Measurements from ENCODE around the gene CATSPER2. TPM values are rescaled to one million over a fixed set of nuclear protein-coding genes. Genes with fewer than 3 reads are reported as not detected.
"Not testable (repeated sequence)": the region's sequence is repeated elsewhere in the genome, so short reads cannot be mapped to it uniquely, and the experiment has no call there.

The CATSPER2 gene
- 1 to 10 TPM in 3 of 4 donors, under 1 TPM in 1; 0.71 to 3.5 (median 1.6) TPM for total RNA-seq

GRCh38 chr15:43648649-43649429 lies at the start of gene CATSPER2:
CATSPER2 (minus strand) TSS chr15:43648844; CDS start chr15:43648061, 783 bp downstream.
- intact Hi-C loops (cut with DNase I; ENCODE audit: low total_unique reads) = no loop called here
- TF ChIP-seq CTCF (IDR thresholded peaks at IDR 0.05) (no peak), POLR2A (IDR thresholded peaks at IDR 0.05) (no peak)
- DNase-seq (ENCODE audit: low spot score in 2 of 2) = no peak
- H3K4me3 ChIP-seq (ENCODE audit: low read depth, poor library complexity, severe bottlenecking) = no peak within 1 kb of the TSS
- WGBS, 2 donors = 90 to 92% methylated on average over 81 to 83 of the region's 85 CpGs

DNA sequence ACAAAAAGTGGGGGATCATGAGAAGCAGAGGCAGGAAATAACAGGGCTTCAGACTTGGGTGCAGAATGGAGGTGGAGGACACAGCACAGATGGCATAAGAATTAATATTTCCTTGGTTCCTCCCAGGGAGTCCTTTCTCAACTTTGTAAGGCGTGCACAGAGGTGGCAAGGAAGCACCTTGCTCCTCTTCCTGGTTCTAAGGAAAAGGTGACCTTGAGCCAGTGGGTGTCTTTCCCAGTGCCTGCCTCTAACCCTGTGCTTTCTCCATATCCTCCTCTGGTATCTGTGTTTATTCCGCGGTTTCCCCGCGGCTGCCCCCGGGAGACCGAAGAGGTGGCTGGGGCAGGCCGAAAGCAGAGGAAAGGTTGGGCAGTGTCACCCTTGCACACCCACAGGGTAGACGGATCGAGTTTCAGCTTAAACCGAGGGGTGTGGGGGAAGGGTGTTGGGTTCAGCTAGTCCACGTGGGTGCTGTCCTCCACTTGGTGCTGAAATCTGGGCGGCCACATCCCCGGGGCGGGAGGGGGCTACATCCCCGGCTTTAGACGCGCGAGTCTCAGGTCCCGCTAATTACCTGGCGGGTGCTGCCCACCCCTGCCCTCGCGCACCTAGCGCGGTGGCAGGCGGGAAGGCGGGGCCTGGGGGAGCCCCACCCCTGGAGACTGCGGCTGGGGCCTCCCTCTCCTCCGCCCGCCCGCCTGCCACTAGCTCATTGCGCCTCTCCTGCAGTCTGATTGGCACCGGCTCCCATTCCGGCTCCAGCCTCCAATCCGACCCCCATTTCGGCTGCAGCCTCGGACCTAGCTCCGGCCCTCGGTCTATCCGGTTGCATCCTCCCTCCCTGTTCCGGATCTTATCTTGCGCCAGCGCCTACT lies 44.7 kb upstream of the CATSPER2 start, which contains the start of gene CKMT1A:
CKMT1A (plus strand) TSS at position 712 of the 875 bp plus-strand sequence. CDS start 192 bp downstream, outside the sequence.
- no CpG with 5 or more reads among the region's 43 CpGs for WGBS, 2 donors
- DNase-seq (ENCODE audit: low spot score in 2 of 2); H3K4me3 ChIP-seq (ENCODE audit: low read depth, poor library complexity, severe bottlenecking); intact Hi-C loops (cut with DNase I; ENCODE audit: low total_unique reads): not testable (repeated sequence)

DNA sequence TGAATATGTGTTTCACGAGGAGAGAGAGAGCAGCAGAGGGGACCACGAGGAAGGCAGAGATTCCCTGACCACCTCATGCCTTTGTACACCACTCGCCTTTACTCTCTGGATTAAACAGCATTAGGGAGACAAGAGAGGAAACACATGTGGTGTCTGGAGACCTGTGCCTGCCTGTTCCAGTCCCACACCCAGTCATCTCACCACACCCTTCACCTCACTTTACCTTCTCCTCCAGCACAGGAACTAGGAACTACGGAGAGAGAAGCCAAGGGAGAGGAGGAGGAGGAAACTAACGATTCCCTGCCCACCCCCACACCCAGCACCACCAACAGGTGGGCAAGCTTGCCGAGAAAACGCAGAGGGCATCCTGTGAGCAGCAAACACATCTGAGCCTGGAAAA lies 44.0 kb upstream of the CATSPER2 start:
- 20% methylated on average over 2 of the region's 7 CpGs; no CpG with 5 or more reads in 1 of the 2 donors for WGBS, 2 donors
- H3K4me3 ChIP-seq (ENCODE audit: low read depth, poor library complexity, severe bottlenecking); intact Hi-C loops (cut with DNase I; ENCODE audit: low total_unique reads): not testable (repeated sequence)
- peak in 1 of 2 donors; percentile 13 for DNase-seq (ENCODE audit: low spot score in 2 of 2)

GRCh38 chr15:43689604-43690301 lies 41.1 kb upstream of the CATSPER2 start:
- DNase-seq (ENCODE audit: low spot score in 2 of 2); H3K4me3 ChIP-seq (ENCODE audit: low read depth, poor library complexity, severe bottlenecking); intact Hi-C loops (cut with DNase I; ENCODE audit: low total_unique reads): not testable (repeated sequence)
- no CpG with 5 or more reads among the region's 54 CpGs for WGBS, 2 donors

GRCh38 chr15:43674175-43674574 lies 25.5 kb upstream of the CATSPER2 start:
- intact Hi-C loops (cut with DNase I; ENCODE audit: low total_unique reads); H3K4me3 ChIP-seq (ENCODE audit: low read depth, poor library complexity, severe bottlenecking); DNase-seq (ENCODE audit: low spot score in 2 of 2): not testable (repeated sequence)
- no CpG with 5 or more reads among the region's 1 CpG for WGBS, 2 donors

DNA sequence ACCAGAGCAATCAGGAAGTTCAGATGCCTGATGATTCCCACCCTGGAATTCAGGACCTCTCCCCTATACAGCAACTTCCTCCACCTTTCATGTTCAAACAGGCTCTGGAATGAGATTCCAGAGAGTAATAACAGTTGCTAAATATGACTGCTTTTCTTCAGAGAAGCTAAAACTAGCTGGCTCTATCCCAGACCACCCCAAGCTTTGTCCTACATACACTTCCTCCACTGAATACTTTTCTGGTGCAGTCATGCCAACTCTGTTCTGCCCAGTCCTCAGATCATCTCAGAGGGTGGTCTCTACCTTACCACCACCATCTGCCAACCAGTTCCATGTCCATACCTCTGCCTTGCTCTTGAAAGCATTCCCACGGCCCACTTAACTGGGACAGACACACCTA lies 17.5 kb upstream of the CATSPER2 start:
- WGBS, 2 donors = no CpG with 5 or more reads among the region's 1 CpG
- intact Hi-C loops (cut with DNase I; ENCODE audit: low total_unique reads); H3K4me3 ChIP-seq (ENCODE audit: low read depth, poor library complexity, severe bottlenecking); DNase-seq (ENCODE audit: low spot score in 2 of 2): not testable (repeated sequence)

- H3K4me3 ChIP-seq (ENCODE audit: low read depth, poor library complexity, severe bottlenecking); intact Hi-C loops (cut with DNase I; ENCODE audit: low total_unique reads); DNase-seq (ENCODE audit: low spot score in 2 of 2): not testable (repeated sequence)
- WGBS, 2 donors = no CpG with 5 or more reads among the region's 8 CpGs
Observed at GRCh38 chr15:43663333-43663732, 14.7 kb upstream of the CATSPER2 start.

DNA sequence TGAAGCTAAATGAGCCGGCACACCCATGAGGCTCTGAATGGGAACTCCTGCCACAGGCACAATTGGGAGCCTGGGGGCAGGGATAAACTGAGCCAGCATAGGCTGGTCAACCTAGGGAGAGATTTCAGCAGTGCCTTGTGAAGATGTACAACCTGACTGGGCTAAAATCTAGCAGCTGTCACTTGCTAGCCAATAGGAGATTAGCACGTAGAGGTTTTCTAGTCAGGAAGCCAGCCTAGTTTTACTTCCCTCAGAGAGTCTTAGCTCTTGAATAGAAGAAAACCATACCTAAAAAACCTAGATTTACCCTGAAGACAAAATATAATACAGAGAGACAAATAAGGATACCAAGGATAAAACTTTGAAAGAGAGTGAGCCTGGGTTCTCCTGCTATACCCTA lies 13.6 kb upstream of the CATSPER2 start:
- intact Hi-C loops (cut with DNase I; ENCODE audit: low total_unique reads); DNase-seq (ENCODE audit: low spot score in 2 of 2); H3K4me3 ChIP-seq (ENCODE audit: low read depth, poor library complexity, severe bottlenecking): not testable (repeated sequence)
- WGBS, 2 donors = no CpG with 5 or more reads among the region's 2 CpGs

- H3K4me3 ChIP-seq (ENCODE audit: low read depth, poor library complexity, severe bottlenecking); intact Hi-C loops (cut with DNase I; ENCODE audit: low total_unique reads); DNase-seq (ENCODE audit: low spot score in 2 of 2): not testable (repeated sequence)
- WGBS, 2 donors = no CpG with 5 or more reads among the region's 10 CpGs
Observed at GRCh38 chr15:43659727-43660126, 11.1 kb upstream of the CATSPER2 start.

- intact Hi-C loops (cut with DNase I; ENCODE audit: low total_unique reads); H3K4me3 ChIP-seq (ENCODE audit: low read depth, poor library complexity, severe bottlenecking); DNase-seq (ENCODE audit: low spot score in 2 of 2): not testable (repeated sequence)
- 96 to 99% methylated on average over 16 of the region's 16 CpGs for WGBS, 2 donors
Observed at GRCh38 chr15:43649430-43649926, 834 bp upstream of the CATSPER2 start.

DNA sequence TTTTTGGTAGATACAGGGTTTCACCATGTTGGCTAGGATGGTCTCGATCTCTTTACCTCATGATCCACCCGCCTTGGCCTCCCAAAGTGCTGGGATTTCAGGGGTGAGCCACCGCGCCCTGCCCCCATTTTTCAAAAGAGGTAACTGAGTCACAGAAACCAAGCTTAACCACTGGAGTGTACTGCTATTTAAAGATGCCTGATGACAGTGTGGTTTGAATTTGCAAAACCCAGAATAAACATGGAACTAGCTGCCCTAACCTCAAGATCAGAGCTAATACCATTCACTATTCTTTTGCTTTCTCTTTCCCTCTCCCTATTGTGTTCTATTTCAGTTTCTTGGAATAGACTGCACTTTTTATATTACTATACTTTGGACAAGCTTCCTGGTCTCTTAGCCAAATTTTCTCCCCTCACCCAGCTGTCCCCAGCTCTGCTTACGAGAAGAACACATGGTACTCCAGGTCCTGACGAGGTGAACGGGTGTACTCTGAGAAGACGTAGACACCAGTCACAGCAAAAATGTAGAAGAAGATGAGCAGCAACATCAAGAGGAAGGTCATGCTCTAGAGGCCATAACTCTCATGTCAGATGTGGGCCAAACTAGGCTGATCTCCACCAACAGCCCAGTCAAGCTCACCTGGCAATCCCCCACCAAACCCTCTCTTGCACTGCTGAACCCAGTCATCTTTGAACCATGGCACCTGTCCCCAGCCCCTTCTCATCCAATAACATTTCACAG lies 10.0 kb downstream of the CATSPER2 start:
- H3K4me3 ChIP-seq (ENCODE audit: low read depth, poor library complexity, severe bottlenecking); DNase-seq (ENCODE audit: low spot score in 2 of 2); intact Hi-C loops (cut with DNase I; ENCODE audit: low total_unique reads): not testable (repeated sequence)
- 93 to 94% methylated on average over 8 of the region's 8 CpGs for WGBS, 2 donors

DNA sequence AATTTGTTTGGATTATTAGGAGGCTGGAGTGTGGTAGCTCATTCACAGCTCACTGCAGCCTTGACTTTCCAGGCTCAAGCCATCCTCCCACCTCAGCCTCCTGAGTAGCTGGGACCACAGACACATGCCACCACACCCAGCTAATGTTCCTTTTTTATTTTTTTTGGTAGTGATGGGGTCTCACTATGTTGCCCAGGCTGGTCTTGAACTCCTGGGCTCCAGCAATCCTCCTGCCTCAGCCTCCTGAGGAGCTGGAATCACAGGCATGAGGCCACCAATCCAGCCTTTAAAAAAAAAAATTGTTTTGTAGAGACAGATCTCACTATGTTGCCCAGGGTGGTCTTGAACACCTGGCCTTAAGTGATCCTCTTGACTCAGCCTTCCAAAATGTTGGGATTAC lies 21.7 kb downstream of the CATSPER2 start:
- intact Hi-C loops (cut with DNase I; ENCODE audit: low total_unique reads); DNase-seq (ENCODE audit: low spot score in 2 of 2); H3K4me3 ChIP-seq (ENCODE audit: low read depth, poor library complexity, severe bottlenecking): not testable (repeated sequence)
